HG03175 (cell line): ENCODE results near the gene GON4L.
"Not testable (repeated sequence)": the region's sequence is repeated elsewhere in the genome, so short reads cannot be mapped to it uniquely, and the experiment has no call there.

Experiments
- ATAC-seq: cut with Tn5 transposase; IDR thresholded peaks from one replicate; pipeline ENCODE4 v1.9.1; 2021; ENCODE audit warnings: mild to moderate bottlenecking, moderate library complexity; ENCODE audit not compliant: unreplicated experiment

Gene GON4L

GRCh38 chr1:155880251-155880650 is 23.2 kb upstream of the GON4L start:
- ATAC-seq, result no peak

GRCh38 chr1:155877945-155878344 is 20.9 kb upstream of the GON4L start:
- no peak for ATAC-seq

GRCh38 chr1:155873860-155874259 is 16.8 kb upstream of the GON4L start:
- no peak for ATAC-seq

GRCh38 chr1:155872527-155872926 is 15.5 kb upstream of the GON4L start:
- ATAC-seq, result no peak

- ATAC-seq, result no peak
Measured at GRCh38 chr1:155871390-155871789, 14.4 kb upstream of the GON4L start.

GRCh38 chr1:155867766-155868165 is 10.8 kb upstream of the GON4L start:
- no peak for ATAC-seq

- no peak for ATAC-seq
Measured at GRCh38 chr1:155864393-155864792, 7.4 kb upstream of the GON4L start.

GRCh38 chr1:155861896-155862295 is 4.9 kb upstream of the GON4L start:
- no peak for ATAC-seq

GRCh38 chr1:155860970-155861510 is 4.0 kb upstream of the GON4L start:
- no peak for ATAC-seq

GRCh38 chr1:155859881-155860871 is 3.2 kb upstream of the GON4L start:
- no peak for ATAC-seq

- ATAC-seq, result peak; percentile 63
Measured at GRCh38 chr1:155859234-155859829, 2.3 kb upstream of the GON4L start, which contains the start of gene SYT11. TSS of gene SYT11 (plus strand) at chr1:155859567. CDS start at chr1:155859762, 195 bp downstream.

GRCh38 chr1:155858800-155859233 is 1.8 kb upstream of the GON4L start:
- no peak for ATAC-seq

- no peak for ATAC-seq
Measured at GRCh38 chr1:155856257-155856974, 598 bp downstream of the GON4L start.

GRCh38 chr1:155850345-155850744 is 6.7 kb downstream of the GON4L start:
- no peak for ATAC-seq

- ATAC-seq, result no peak
Measured at GRCh38 chr1:155847823-155848529, 9.0 kb downstream of the GON4L start.

- no peak for ATAC-seq
Measured at GRCh38 chr1:155844860-155845421, 12.1 kb downstream of the GON4L start.

GRCh38 chr1:155840386-155840785 is 16.6 kb downstream of the GON4L start:
- ATAC-seq, result no peak

GRCh38 chr1:155835548-155835947 is 21.5 kb downstream of the GON4L start:
- no peak for ATAC-seq

- not testable (repeated sequence) for ATAC-seq
Measured at GRCh38 chr1:155834927-155835399, 22.1 kb downstream of the GON4L start.
